Measurements from ENCODE around the gene NTRK1. TPM values are rescaled to one million over a fixed set of nuclear protein-coding genes. Genes with fewer than 3 reads are reported as not detected.

NTRK1 gene
- total RNA-seq, 1 experiment from 2014 or later, result 0.24 TPM

- Histone ChIP-seq H2AK5ac (ENCODE audit: insufficient read length, low read length) (no peak overlapping the region), H4K8ac (replicated peaks; ENCODE audit: insufficient read length, low read depth, low read length) (no peak overlapping the region), H4K20me1 (ENCODE audit: control insufficient read depth, insufficient read depth, insufficient read length) (no peaks in the 10 kb centered on the region), H3K27me3 (ENCODE audit: insufficient read depth, low read length) (no peaks in the 10 kb centered on the region; the same call in 1 of the 2 replicates), H3K23me2 (ENCODE audit: insufficient read length, low read depth, low read length, poor library complexity, severe bottlenecking) (no peaks in the 10 kb centered on the region), H2AFZ (ENCODE audit: low read length) (no peak overlapping the region), H3K4ac (ENCODE audit: low read depth, low read length) (no peak overlapping the region), H3K56ac (ENCODE audit: insufficient read length, low read depth, low read length) (no peak overlapping the region), H2BK5ac (ENCODE audit: insufficient read length, low read length) (no peak overlapping the region), H3K14ac (ENCODE audit: insufficient read depth, low read length) (no peak overlapping the region), H3K79me2 (ENCODE audit: insufficient read depth, low read length) (no peaks in the 10 kb centered on the region), H3K4me2 (ENCODE audit: insufficient read depth, insufficient read length, low read length) (no peak overlapping the region), H3T11ph (ENCODE audit: low read length) (no peak overlapping the region), H4K91ac (ENCODE audit: insufficient read length, low read depth, low read length) (no peak overlapping the region), H3K9me3 (ENCODE audit: control insufficient read depth, low read depth, low read length) (no peaks in the 10 kb centered on the region), H2BK15ac (ENCODE audit: low read depth, low read length) (no peak overlapping the region), H2BK120ac (ENCODE audit: low read depth, low read length, poor library complexity, severe bottlenecking) (no peak overlapping the region), H3K79me1 (ENCODE audit: insufficient read depth, low read depth, low read length, poor library complexity, severe bottlenecking) (no peaks in the 10 kb centered on the region), H2BK20ac (ENCODE audit: low read depth, low read length, poor library complexity, severe bottlenecking) (no peak overlapping the region), H3K23ac (ENCODE audit: insufficient read length, low read depth, low read length) (no peak overlapping the region), H3K18ac (ENCODE audit: insufficient read length, low read depth, low read length) (no peak overlapping the region), H3K9ac (ENCODE audit: extremely low read depth, insufficient read length, low read length) (no peak overlapping the region), H3K27ac (ENCODE audit: insufficient read length, low read depth, low read length) (no peak overlapping the region), H2BK12ac (ENCODE audit: insufficient read length, low read depth, low read length) (no peak overlapping the region), H3K4me1 (ENCODE audit: insufficient read depth, low read length) (no peaks in the 10 kb centered on the region), H4K5ac (ENCODE audit: insufficient read length, low read depth, low read length) (no peak overlapping the region)
- Mint-ChIP-seq H3K4me3 (no peak overlapping the region), H3K27ac (no peak overlapping the region), H3K36me3 (ENCODE audit: insufficient read depth in 1 of 3, low read depth in 3 of 3) (no peaks in the 10 kb centered on the region), H3K27me3 (ENCODE audit: low read depth) (peaks cover 23% of the 10 kb centered on the region), H3K9me3 (no peaks in the 10 kb centered on the region), H3K4me1 (peaks cover 2 to 11% of the 10 kb centered on the region in 2 experiments)
- WGBS (ENCODE audit: extremely low coverage, insufficient read length, low lambda C conversion rate), result no CpG with 5 or more reads among the region's 16 CpGs
- no peak for TF ChIP-seq CTCF (conservative IDR thresholded peaks at IDR 0.05)
- DNase-seq, result no peak
These were observed 44.5 kb downstream of the NTRK1 start for GRCh38 chr1:156905176-156905575.

Measured in H9 (cell line).